ENCODE measurements around the gene AARS1.

DNA sequence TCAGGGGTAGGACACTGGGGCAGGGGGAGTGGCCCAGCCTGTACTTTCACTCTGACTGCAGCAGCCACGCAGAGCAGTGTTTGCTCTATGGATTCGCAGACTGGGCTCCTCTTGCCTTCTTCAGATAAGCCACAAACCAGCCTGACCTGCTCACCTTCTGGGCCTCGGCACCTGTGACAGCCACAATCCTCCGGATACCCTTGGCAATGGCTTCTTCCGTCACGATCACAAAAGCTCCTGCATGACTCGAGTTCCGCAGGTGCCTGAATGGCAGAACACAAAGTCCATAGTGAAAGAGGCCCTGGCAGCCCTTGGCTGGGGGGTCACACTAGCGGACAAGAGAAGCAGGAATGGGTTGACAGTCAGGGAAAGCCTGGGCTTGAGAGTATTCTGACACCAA, 33.7 kb downstream of the AARS1 start:
- peak in 1 of 2 experiments; percentile 43; a peak in 1 of 3 replicates for TF ChIP-seq POLR2A (IDR thresholded peaks at IDR 0.05; ENCODE audit: control extremely low read depth in 1 of 2, low read depth in 2 of 2, low read length in 2 of 2)
- TF ChIP-seq, protein P1, sequence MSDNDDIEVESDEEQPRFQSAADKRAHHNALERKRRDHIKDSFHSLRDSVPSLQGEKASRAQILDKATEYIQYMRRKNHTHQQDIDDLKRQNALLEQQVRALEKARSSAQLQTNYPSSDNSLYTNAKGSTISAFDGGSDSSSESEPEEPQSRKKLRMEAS (IDR thresholded peaks at IDR 0.05), result no peak
- no peak for TF ChIP-seq TAF1 (IDR thresholded peaks at IDR 0.05; ENCODE audit: low read depth, low read length)
- no peak for TF ChIP-seq SP1 (IDR thresholded peaks at IDR 0.05; ENCODE audit: low read depth, low read length)
- TF ChIP-seq SP2 (IDR thresholded peaks at IDR 0.05; ENCODE audit: low read length), result no peak
- TF ChIP-seq, protein P2, sequence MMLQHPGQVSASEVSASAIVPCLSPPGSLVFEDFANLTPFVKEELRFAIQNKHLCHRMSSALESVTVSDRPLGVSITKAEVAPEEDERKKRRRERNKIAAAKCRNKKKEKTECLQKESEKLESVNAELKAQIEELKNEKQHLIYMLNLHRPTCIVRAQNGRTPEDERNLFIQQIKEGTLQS (IDR thresholded peaks at IDR 0.05; ENCODE audit: insufficient read depth, low read depth, low read length), result no peak
- no peak for TF ChIP-seq NRF1 (IDR thresholded peaks at IDR 0.05; ENCODE audit: low read depth, low read length)
- TF ChIP-seq GABPA (IDR thresholded peaks at IDR 0.05; ENCODE audit: borderline replicate concordance, insufficient read depth, low read length), result no peak
- no peak for TF ChIP-seq BACH1 (IDR thresholded peaks at IDR 0.05; ENCODE audit: low read length)
- no peak for TF ChIP-seq EP300 (IDR thresholded peaks at IDR 0.05; ENCODE audit: borderline replicate concordance in 1 of 2, low read depth in 2 of 2, low read length in 2 of 2)

Measured in H1 (cell line).